SK-N-DZ (cell line): ENCODE data around the gene TBC1D22A.
"Not testable (repeated sequence)": the region's sequence is repeated elsewhere in the genome, so short reads cannot be mapped to it uniquely, and the experiment has no call there.

Experiments
- DNase-seq: peaks from one replicate; pipeline ENCODE4 v3.0.0-alpha.2; 2015; ENCODE audit warnings: low spot score

Gene TBC1D22A

DNA sequence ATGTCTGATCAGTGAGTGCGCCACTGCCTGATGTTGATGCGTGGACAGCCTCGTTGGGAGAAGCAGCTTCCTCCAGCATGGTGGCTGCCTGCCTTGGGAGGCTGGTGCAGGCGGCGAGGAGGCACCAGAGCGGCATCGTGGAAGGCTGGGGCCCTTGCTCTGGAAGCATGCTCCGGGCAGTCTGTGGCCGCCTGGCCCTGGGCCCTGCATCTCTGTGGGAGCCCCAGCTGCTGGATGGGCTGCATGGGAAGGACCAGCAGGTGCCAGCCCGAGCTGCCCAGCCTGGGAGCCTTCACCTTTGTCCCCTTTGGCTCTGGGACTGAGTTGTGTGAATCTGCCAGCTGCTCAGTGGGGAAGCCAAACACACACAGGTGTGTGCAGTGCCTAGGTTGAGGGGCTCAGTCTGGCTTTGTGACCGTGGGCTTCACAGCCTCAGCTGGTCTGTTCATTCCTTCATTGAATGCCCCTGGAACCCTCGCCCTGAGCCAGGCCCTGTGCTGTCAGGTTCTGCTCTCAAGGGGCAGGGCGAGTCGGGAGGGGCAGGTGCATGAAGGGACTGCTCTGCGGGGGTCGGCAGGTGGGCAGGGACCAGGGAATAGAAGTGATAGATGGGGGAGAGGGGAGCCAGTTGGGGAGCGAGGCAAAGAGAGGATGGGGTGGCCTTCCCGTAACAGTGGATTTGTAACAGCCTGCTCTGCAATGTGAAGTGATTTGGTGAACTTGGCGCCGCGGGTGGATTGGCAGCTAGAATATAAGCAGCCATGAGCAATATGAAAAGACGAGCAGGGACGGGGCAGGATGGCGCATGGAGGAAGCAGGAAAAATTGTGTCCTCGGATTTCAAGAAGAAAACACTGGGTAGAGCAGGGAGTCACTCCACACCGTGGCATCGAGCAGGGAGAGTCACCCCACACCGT is 354.2 kb downstream of the TBC1D22A start:
- no peak for DNase-seq

DNA sequence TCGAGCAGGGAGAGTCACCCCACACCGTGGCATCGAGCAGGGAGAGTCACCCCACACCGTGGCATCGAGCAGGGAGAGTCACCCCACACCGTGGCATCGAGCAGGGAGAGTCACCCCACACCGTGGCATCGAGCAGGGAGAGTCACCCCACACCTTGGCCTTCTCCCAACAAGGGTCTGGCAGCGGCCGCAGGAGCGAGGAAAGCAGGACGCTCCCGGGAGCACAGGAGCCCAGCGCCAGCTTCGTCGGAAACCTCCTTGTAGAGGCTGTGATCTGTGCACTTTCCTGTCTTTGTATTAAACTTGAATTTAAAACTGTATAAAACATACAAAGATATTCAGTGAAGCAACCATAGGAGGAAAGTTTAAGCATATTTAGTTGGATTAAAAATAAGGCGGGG is 355.0 kb downstream of the TBC1D22A start:
- DNase-seq = not testable (repeated sequence)

GRCh38 chr22:47119181-47119580 is 356.7 kb downstream of the TBC1D22A start:
- no peak for DNase-seq

DNA sequence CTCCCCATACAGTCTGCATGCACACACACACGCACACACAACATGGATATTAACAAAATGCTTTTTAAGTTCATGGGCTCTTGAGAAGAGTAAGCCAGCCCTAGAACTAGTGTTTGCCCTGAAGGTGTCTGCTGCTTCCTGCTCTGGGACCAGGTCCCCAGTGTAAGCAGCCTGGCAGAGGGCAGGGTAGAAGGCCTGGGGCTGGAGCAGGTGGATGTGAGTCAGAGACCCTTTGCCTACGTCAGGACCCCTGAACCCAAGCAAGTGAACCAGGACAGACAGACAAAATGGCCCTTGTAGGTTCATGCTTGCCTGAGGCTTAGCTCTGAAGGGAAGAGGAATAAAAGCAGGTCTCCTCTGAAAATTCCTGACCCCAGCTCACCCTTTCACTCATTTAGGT is 357.9 kb downstream of the TBC1D22A start:
- no peak for DNase-seq

DNA sequence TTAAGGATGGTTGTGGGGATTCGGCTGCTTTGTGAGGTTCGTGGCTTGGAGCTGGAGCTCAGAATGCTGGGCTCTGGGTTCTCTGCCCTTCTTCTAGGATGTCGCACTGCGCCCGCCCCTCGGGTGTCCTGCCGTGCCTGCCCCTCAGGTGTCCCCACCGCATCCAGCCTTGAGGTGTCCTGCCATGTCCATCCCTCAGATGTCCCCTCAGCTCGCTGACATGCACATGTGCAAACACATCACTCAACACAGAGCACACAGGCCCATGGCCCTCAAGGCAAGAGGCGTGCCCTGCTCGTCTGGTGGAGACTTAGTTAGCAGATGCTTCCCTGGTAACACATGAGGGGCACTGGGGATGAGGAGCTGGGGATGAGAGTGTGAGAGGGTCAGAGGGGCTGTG is 359.3 kb downstream of the TBC1D22A start:
- DNase-seq = no peak

- no peak for DNase-seq
Measured at GRCh38 chr22:47122441-47123000, 360.1 kb downstream of the TBC1D22A start.

GRCh38 chr22:47123006-47123826 is 360.8 kb downstream of the TBC1D22A start:
- DNase-seq = no peak

DNA sequence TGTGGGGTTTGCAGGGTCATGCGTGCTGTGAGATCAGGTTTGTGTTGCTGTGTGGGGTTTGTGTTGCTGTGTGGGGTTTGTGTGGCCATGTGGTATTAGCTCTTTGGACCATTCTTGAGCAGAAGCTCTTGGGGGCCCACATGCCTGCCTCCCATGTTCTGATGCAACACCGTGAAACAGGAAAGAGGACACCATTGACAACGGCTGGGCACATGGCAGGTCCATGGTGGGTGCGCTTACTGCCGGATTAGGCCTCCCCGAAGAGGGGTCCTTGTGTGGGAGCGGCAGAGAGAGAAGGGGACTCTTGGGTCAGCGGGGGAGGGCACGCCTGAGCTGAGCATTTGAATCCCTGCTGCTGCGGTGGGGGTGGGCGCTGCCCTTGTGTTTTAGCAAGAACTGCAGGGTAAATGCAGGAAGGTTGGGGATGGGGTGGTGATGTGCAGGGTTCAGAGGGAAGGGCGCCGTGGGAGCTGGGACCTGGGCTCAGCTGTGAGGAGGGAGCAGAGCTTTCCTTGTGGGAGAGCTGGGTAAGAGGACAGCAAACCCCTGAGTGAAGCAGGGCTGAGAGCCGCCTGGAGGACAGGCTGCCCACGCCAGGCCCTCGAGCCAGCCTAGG is 361.5 kb downstream of the TBC1D22A start:
- no peak for DNase-seq

GRCh38 chr22:47124451-47124881 is 362.0 kb downstream of the TBC1D22A start:
- no peak for DNase-seq

GRCh38 chr22:47124961-47125360 is 362.5 kb downstream of the TBC1D22A start:
- no peak for DNase-seq

- no peak for DNase-seq
Measured at GRCh38 chr22:47125603-47126002, 363.2 kb downstream of the TBC1D22A start.

DNA sequence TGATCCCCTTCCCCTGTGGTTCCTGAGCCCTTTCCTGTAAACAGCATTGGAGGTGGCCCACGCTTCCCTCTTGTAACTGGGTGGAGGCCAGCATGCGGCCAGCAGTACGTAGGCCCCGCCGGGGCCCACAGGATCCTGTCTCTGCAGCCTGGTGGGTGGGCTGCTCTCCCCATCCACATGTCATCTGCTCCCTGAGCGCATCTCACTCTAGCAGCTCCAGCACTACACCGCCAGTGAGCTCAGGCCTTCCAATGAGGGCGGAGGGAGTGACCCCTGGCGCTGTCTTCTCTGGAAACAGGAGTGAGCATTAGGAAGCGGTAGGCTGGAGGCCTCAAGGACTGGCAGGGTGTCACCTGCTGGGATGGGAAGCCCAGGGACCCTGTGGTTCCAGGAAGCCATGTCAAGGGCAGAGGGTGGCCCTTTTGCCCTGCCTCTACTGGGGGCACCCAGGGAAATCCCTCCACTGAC is 363.9 kb downstream of the TBC1D22A start:
- DNase-seq = peak; percentile 34

DNA sequence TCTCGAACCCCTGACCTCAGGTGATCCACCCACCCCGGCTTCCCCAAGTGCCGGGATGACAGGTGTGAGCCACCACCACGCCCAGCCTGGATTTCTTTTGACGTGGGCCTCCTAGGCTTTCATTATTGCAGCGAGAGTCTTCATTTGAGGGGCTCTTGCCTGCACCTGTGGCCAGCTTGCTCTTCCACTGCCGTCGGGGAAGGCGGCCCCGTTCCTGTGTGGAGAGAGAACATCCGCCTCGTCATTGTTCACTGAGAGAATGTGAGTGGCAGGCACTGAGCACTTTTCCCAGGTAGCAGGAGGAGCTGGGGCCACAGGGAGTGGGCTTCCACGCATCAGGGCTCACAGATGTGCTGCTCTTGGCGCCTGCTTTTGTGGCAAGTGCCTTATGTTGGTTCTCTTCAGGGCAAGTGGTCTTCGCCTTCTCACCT is 365.0 kb downstream of the TBC1D22A start:
- DNase-seq = no peak

GRCh38 chr22:47128216-47128615 is 365.8 kb downstream of the TBC1D22A start:
- DNase-seq = no peak

DNA sequence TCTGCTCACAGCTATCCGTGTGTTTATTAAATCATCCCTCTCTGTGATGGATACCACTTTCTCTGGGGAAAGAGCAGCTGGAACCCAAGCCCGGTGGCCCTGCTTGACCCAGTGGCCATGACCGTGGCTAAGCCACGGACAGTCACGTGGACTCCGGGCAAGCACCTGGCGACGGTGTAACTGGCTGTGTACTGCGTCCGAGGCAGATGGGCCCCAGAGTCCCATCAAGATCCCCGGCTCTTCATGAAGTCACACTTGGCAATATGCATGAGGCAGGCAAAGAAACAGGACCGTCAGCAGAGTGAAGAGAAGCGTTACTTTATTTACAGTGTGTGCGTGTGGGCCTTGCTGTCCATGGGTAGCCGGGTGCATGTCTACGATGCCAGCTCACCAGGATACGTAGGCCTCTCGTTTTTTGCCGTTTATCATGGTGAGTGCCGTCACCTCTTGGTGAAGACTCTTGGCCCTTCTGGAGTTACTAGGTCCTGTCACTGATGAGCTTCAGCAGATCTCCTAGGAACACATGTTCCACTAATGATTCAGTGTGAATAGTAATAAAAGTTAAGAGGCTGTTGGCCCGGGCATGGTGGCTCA is 366.3 kb downstream of the TBC1D22A start:
- no peak for DNase-seq

GRCh38 chr22:47129902-47130635 is 367.6 kb downstream of the TBC1D22A start:
- DNase-seq = no peak

DNA sequence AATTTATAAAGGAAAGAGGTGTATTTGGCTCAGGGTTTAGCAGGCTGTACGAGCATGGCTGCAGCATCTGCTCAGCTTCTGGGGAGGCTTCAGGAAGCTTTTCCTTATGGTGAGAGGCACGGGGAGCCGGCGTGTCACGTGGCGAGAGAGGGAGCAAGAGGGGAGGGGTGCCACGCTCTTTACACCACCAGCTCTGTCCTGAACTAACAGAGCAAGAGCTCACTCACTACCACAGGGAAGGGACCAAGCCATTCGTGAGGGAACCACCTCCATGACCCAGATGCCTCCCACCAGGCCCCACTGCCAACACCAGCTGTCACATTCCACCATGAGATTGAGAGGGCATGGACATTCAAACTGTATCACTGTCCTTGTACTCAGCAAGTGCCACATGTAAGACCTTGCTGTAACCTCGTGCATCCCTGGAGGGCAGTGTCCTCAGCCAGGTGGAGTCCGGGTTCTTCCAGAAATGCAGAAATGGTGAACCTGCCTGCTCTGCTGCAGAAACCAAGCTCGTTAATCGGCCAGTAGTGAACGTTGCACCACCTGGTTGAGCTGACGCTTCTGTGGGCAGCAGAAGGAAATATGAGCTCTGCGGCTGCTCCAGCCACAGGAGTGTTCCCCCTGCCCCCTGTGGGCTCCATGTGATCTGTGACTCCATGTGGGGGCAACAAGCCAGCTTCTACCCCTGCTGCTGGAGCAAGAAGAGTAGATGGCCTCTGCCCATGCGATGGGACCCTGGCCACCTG is 368.6 kb downstream of the TBC1D22A start:
- no peak for DNase-seq

GRCh38 chr22:47131632-47132427 is 369.4 kb downstream of the TBC1D22A start:
- DNase-seq = no peak

- DNase-seq = no peak
Measured at GRCh38 chr22:47132428-47132825, 370.0 kb downstream of the TBC1D22A start.
